ENCODE data around the gene PNPLA6. TPM values are rescaled to one million over a fixed set of nuclear protein-coding genes. Genes with fewer than 3 reads are reported as not detected.

PNPLA6 gene
- total RNA-seq, 3 donors from 2014 or later (not counting 1 experiment from before 2014, with no cell fraction given), result 118 to 190 (median 125) TPM

- Mint-ChIP-seq H3K4me3 (no peak overlapping the region), H3K27ac (no peak overlapping the region), H3K27me3 (ENCODE audit: low read depth in 2 of 2) (peaks cover 3 to 12% of the 10 kb centered on the region in 2 donors), H3K36me3 (no peaks in the 10 kb centered on the region), H3K4me1 (peaks cover 0 to 22% of the 10 kb centered on the region in 2 donors), H3K9me3 (no peaks in the 10 kb centered on the region)
- Histone ChIP-seq H3K27ac (ENCODE audit: low read length) (no peak overlapping the region), H3K4me3 (ENCODE audit: low read length) (no peak overlapping the region), H3K9me3 (ENCODE audit: control insufficient read depth, insufficient read depth, low read length) (peaks cover 3% of the 10 kb centered on the region), H3K27me3 (ENCODE audit: control insufficient read depth, insufficient read depth, low read length) (peaks cover 15% of the 10 kb centered on the region), H3K36me3 (ENCODE audit: control insufficient read depth, insufficient read depth, low read length) (no peaks in the 10 kb centered on the region), H3K4me1 (ENCODE audit: control insufficient read depth, insufficient read depth, low read length) (peaks cover 15% of the 10 kb centered on the region)
- intact Hi-C loops (cut with micrococcal nuclease), result no loop called here
- DNase-seq (peak in 1 of 2 donors; percentile 52), ATAC-seq (peak; percentile 74 to 83 (median 76))
- WGBS (ENCODE audit: insufficient coverage), result 49% methylated on average over 20 of the region's 20 CpGs
- TF ChIP-seq, protein P1, sequence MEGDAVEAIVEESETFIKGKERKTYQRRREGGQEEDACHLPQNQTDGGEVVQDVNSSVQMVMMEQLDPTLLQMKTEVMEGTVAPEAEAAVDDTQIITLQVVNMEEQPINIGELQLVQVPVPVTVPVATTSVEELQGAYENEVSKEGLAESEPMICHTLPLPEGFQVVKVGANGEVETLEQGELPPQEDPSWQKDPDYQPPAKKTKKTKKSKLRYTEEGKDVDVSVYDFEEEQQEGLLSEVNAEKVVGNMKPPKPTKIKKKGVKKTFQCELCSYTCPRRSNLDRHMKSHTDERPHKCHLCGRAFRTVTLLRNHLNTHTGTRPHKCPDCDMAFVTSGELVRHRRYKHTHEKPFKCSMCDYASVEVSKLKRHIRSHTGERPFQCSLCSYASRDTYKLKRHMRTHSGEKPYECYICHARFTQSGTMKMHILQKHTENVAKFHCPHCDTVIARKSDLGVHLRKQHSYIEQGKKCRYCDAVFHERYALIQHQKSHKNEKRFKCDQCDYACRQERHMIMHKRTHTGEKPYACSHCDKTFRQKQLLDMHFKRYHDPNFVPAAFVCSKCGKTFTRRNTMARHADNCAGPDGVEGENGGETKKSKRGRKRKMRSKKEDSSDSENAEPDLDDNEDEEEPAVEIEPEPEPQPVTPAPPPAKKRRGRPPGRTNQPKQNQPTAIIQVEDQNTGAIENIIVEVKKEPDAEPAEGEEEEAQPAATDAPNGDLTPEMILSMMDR (IDR thresholded peaks at IDR 0.05), result no peak
Measured at GRCh38 chr19:7506385-7507328, 28.9 kb upstream of the PNPLA6 start.

DNA sequence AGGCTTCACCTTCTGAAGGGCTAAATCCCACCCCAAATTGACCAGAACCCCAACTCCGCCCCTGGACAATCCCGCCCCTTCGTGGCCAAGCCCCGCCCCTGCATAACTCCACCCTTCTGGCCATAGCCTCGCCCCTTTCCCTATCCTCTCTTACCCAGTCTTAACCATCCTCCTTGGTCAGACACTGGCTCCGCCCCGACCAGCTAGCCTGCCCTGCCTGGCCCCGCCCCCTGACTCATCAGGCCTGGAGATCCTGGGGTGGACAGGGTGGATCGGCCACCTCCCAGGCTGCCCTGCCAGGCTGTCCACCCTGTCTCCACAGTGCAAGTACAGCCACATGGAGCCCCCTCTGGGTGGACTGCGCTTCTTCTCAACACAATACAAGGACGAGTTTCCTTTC lies 27.6 kb upstream of the PNPLA6 start:
- Histone ChIP-seq H3K36me3 (ENCODE audit: control insufficient read depth, insufficient read depth, low read length) (no peaks in the 10 kb centered on the region), H3K4me3 (ENCODE audit: low read length) (no peak overlapping the region), H3K9me3 (ENCODE audit: control insufficient read depth, insufficient read depth, low read length) (peaks cover 3% of the 10 kb centered on the region), H3K4me1 (ENCODE audit: control insufficient read depth, insufficient read depth, low read length) (peaks cover 15% of the 10 kb centered on the region), H3K27ac (ENCODE audit: low read length) (no peak overlapping the region), H3K27me3 (ENCODE audit: control insufficient read depth, insufficient read depth, low read length) (peaks cover 15% of the 10 kb centered on the region)
- WGBS (ENCODE audit: insufficient coverage), result 49% methylated on average over 11 of the region's 11 CpGs
- Mint-ChIP-seq H3K9me3 (no peaks in the 10 kb centered on the region), H3K27me3 (ENCODE audit: low read depth in 2 of 2) (peaks cover 0 to 10% of the 10 kb centered on the region in 2 donors), H3K36me3 (no peaks in the 10 kb centered on the region), H3K4me3 (no peak overlapping the region), H3K4me1 (peaks cover 0 to 22% of the 10 kb centered on the region in 2 donors), H3K27ac (no peak overlapping the region)
- TF ChIP-seq, protein P1 (IDR thresholded peaks at IDR 0.05), result no peak
- intact Hi-C loops (cut with micrococcal nuclease), result no loop called here
- no peak for DNase-seq
- ATAC-seq, result peak in 2 of 3 donors; percentile 58 to 67

GRCh38 chr19:7509625-7510024 lies 25.9 kb upstream of the PNPLA6 start:
- TF ChIP-seq, protein P1 (IDR thresholded peaks at IDR 0.05), result no peak
- Mint-ChIP-seq H3K36me3 (no peaks in the 10 kb centered on the region), H3K4me3 (no peak overlapping the region), H3K27me3 (ENCODE audit: low read depth in 2 of 2) (peaks cover 0 to 10% of the 10 kb centered on the region in 2 donors), H3K9me3 (no peaks in the 10 kb centered on the region), H3K27ac (no peak overlapping the region), H3K4me1 (peaks cover 0 to 22% of the 10 kb centered on the region in 2 donors)
- 60% methylated on average over 3 of the region's 3 CpGs for WGBS (ENCODE audit: insufficient coverage)
- DNase-seq (peak in 1 of 2 donors; percentile 43), ATAC-seq (no peak)
- Histone ChIP-seq H3K4me1 (ENCODE audit: control insufficient read depth, insufficient read depth, low read length) (peaks cover 15% of the 10 kb centered on the region), H3K27ac (ENCODE audit: low read length) (no peak overlapping the region), H3K27me3 (ENCODE audit: control insufficient read depth, insufficient read depth, low read length) (peaks cover 13% of the 10 kb centered on the region), H3K4me3 (ENCODE audit: low read length) (no peak overlapping the region), H3K36me3 (ENCODE audit: control insufficient read depth, insufficient read depth, low read length) (no peaks in the 10 kb centered on the region), H3K9me3 (ENCODE audit: control insufficient read depth, insufficient read depth, low read length) (peaks cover 3% of the 10 kb centered on the region)
- intact Hi-C loops (cut with micrococcal nuclease), result no loop called here
